ENCODE results near the gene WDR91.

- TF ChIP-seq, protein P1, sequence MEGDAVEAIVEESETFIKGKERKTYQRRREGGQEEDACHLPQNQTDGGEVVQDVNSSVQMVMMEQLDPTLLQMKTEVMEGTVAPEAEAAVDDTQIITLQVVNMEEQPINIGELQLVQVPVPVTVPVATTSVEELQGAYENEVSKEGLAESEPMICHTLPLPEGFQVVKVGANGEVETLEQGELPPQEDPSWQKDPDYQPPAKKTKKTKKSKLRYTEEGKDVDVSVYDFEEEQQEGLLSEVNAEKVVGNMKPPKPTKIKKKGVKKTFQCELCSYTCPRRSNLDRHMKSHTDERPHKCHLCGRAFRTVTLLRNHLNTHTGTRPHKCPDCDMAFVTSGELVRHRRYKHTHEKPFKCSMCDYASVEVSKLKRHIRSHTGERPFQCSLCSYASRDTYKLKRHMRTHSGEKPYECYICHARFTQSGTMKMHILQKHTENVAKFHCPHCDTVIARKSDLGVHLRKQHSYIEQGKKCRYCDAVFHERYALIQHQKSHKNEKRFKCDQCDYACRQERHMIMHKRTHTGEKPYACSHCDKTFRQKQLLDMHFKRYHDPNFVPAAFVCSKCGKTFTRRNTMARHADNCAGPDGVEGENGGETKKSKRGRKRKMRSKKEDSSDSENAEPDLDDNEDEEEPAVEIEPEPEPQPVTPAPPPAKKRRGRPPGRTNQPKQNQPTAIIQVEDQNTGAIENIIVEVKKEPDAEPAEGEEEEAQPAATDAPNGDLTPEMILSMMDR (IDR thresholded peaks at IDR 0.05; ENCODE audit: low read depth, low read length, missing input control), result no peak
- TF ChIP-seq GABPA (IDR thresholded peaks at IDR 0.05 in 1 of 2, conservative IDR thresholded peaks at IDR 0.05 in 1 of 2) (no peak), TAF1 (conservative IDR thresholded peaks at IDR 0.05) (no peak), EGR1 (IDR thresholded peaks at IDR 0.05; ENCODE audit: low read depth in 2 of 2) (no peak), RAD21 (IDR thresholded peaks at IDR 0.05) (peak in 1 of 2 donors; percentile 16), REST (IDR thresholded peaks at IDR 0.05) (no peak), HNF4G (IDR thresholded peaks at IDR 0.05) (no peak), FOXA1 (IDR thresholded peaks at IDR 0.05) (no peak), HNF4A (conservative IDR thresholded peaks at IDR 0.05) (no peak)
Measured at GRCh38 chr7:135143885-135144668, 67.2 kb downstream of the WDR91 start.

Data from liver (tissue), 3 donors.